ENCODE data around the gene ASTL.

DNA sequence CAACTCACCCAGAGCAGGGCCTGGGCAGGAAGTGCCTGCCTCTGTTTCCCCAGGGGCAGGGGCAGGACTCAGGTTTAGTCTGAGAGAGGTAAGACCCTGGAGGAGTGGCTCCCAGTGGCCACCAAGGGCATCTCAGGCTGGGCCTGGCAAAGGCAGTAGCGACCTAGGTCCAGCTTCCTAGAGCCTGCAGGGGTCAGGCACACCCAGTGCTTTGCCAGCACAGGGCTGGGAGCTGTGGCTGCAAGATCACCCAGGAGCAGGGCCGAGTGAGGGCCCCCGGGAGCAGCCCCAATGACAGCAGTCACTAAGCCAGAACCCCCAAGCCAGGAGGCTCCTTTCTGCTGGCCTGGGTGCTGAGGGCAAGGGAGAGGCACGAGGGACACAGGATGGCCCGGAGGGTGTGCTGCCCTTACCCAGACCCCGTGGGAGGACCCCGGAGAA is 15.7 kb upstream of the ASTL start:
- TF ChIP-seq EZH2 (IDR thresholded peaks at IDR 0.05; ENCODE audit: borderline replicate concordance, low read depth, low read length, severe bottlenecking): no peak
- TF ChIP-seq, protein P1, sequence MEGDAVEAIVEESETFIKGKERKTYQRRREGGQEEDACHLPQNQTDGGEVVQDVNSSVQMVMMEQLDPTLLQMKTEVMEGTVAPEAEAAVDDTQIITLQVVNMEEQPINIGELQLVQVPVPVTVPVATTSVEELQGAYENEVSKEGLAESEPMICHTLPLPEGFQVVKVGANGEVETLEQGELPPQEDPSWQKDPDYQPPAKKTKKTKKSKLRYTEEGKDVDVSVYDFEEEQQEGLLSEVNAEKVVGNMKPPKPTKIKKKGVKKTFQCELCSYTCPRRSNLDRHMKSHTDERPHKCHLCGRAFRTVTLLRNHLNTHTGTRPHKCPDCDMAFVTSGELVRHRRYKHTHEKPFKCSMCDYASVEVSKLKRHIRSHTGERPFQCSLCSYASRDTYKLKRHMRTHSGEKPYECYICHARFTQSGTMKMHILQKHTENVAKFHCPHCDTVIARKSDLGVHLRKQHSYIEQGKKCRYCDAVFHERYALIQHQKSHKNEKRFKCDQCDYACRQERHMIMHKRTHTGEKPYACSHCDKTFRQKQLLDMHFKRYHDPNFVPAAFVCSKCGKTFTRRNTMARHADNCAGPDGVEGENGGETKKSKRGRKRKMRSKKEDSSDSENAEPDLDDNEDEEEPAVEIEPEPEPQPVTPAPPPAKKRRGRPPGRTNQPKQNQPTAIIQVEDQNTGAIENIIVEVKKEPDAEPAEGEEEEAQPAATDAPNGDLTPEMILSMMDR (IDR thresholded peaks at IDR 0.05; ENCODE audit: borderline replicate concordance, extremely low read depth, low read length, poor library complexity, severe bottlenecking): peak; percentile 6

All from DND-41 (cell line).